Endothelial cell of umbilical vein (primary cell): ENCODE measurements around the gene FYN. TPM values are rescaled to one million over a fixed set of nuclear protein-coding genes. Genes with fewer than 3 reads are reported as not detected.

Source experiments
- BruUV-seq: library from RNA; stranded (reverse); fragments of 400-500 nt; replicated peaks from 2 replicates; lab custom pipeline; 2021; lab: Mats Ljungman, UMichigan
- CTCF ChIA-PET: fragments of 300-600, 350-600 bp; sonication (Branson Sonifier 250); formaldehyde crosslinking; loops from one replicate; lab custom pipeline; 2021; ENCODE audit warnings: antibody characterized with exemption, inconsistent platforms; lab: Charles Lee
- POLR2A ChIA-PET: fragments of 300-600, 350-600 bp; sonication (Branson Sonifier 250); formaldehyde crosslinking; loops from one replicate; lab custom pipeline; 2021; ENCODE audit warnings: antibody characterized with exemption, inconsistent platforms; lab: Charles Lee
- DNase-seq: peaks from one replicate; pipeline ENCODE4 v3.0.0-alpha.2; 2011; ENCODE audit warnings: low read depth, low spot score
- FAIRE-seq: peaks from 2 replicates; lab custom pipeline; 2011; peaks lifted over from hg19 to GRCh38; lab: Jason Lieb, UNC
- H2AFZ ChIP-seq: 2 replicates; pipeline ENCODE4 v1.6.0; 2012; ENCODE audit warnings: low read depth, low read length, control low read depth, inconsistent platforms
- H3K27ac ChIP-seq: 2 replicates; pipeline ENCODE4 v1.5.1; 2011; ENCODE audit warnings: low read depth, mild to moderate bottlenecking, control low read depth, low read length, moderate library complexity; ENCODE audit not compliant: insufficient read depth
- H3K27me3 ChIP-seq, 2 experiments: 2 replicates each; pipeline versions ENCODE4 v1.6.0 to v1.6.1; 2011; ENCODE audit warnings: low read length in 2 of 2, mixed read lengths in 1 of 2; ENCODE audit not compliant: control insufficient read depth in 2 of 2, insufficient read depth in 2 of 2
- H3K36me3 ChIP-seq, 2 experiments: 2 replicates in 1 of 2; 3 replicates in 1 of 2; pipeline ENCODE4 v1.5.1; 2011; ENCODE audit warnings: low read length in 2 of 2, mild to moderate bottlenecking in 1 of 2, moderate library complexity in 1 of 2; ENCODE audit not compliant: control insufficient read depth in 2 of 2, insufficient read depth in 2 of 2; ENCODE audit errors: extremely low read depth in 1 of 2
- H3K4me1 ChIP-seq: 3 replicates; pipeline ENCODE4 v1.5.1; 2011; ENCODE audit warnings: mild to moderate bottlenecking, low read length; ENCODE audit not compliant: control insufficient read depth, insufficient read depth; ENCODE audit errors: extremely low read depth
- H3K4me2 ChIP-seq: 2 replicates; pipeline ENCODE4 v1.6.1; 2011; ENCODE audit warnings: low read length, control low read depth, mixed read lengths; ENCODE audit not compliant: insufficient read depth
- H3K4me3 ChIP-seq, 3 experiments: fragments of 200-600 bp in 1 of 3; sonication (generic), shearing (Covaris generic) in 1 of 3; replicated peaks in 1 of 3; 2 replicates each; pipeline ENCODE4 v1.5.1; 2011 to 2016; ENCODE audit warnings: control low read depth in 3 of 3, low read length in 3 of 3, mild to moderate bottlenecking in 2 of 3, inconsistent platforms in 1 of 3, low read depth in 1 of 3, moderate library complexity in 1 of 3; ENCODE audit not compliant: insufficient read depth in 1 of 3
- H3K79me2 ChIP-seq: 2 replicates; pipeline ENCODE4 v1.6.0; 2012; ENCODE audit warnings: low read length, inconsistent platforms; ENCODE audit not compliant: control insufficient read depth, insufficient read depth
- H3K9ac ChIP-seq: replicated peaks from 2 replicates; pipeline ENCODE3; 2011; ENCODE audit warnings: low read length, control low read depth; ENCODE audit not compliant: insufficient read depth; ENCODE audit errors: extremely low read depth
- H3K9me1 ChIP-seq: replicated peaks from 3 replicates; pipeline ENCODE4 v1.6.0; 2011; ENCODE audit warnings: mild to moderate bottlenecking, low read length; ENCODE audit not compliant: control insufficient read depth, insufficient read depth; ENCODE audit errors: extremely low read depth
- H3K9me3 ChIP-seq: replicated peaks from 2 replicates; pipeline ENCODE4 v1.5.1; 2012; ENCODE audit warnings: low read length, inconsistent platforms; ENCODE audit not compliant: control insufficient read depth, insufficient read depth
- H4K20me1 ChIP-seq: replicated peaks from 2 replicates; pipeline ENCODE3; 2011; ENCODE audit warnings: mild to moderate bottlenecking, low read length; ENCODE audit not compliant: control insufficient read depth, insufficient read depth; ENCODE audit errors: extremely low read depth
- CTCF ChIP-seq, 2 donors: IDR thresholded peaks; 1 replicate in 1 of 2; 2 replicates in 1 of 2; pipeline ENCODE4 v1.5.1; 2011; ENCODE audit warnings: low read length in 2 of 2, mild to moderate bottlenecking in 2 of 2, moderate library complexity in 2 of 2, control low read depth in 1 of 2, inconsistent platforms in 1 of 2, low read depth in 1 of 2; ENCODE audit not compliant: insufficient read depth in 1 of 2; ENCODE audit errors: extremely low read depth in 1 of 2
- EZH2 ChIP-seq: IDR thresholded peaks from 2 replicates; pipeline ENCODE4 v1.6.1; 2012; ENCODE audit warnings: borderline replicate concordance, low read depth, mild to moderate bottlenecking, moderate library complexity, low read length, inconsistent platforms; ENCODE audit not compliant: severe bottlenecking
- FOS ChIP-seq: IDR thresholded peaks from 2 replicates; pipeline ENCODE4 v1.6.1; 2011; ENCODE audit warnings: mild to moderate bottlenecking, low read length, moderate library complexity, borderline replicate concordance; ENCODE audit not compliant: insufficient read depth
- GATA2 ChIP-seq: IDR thresholded peaks from 2 replicates; pipeline ENCODE4 v1.7.0; 2011; ENCODE audit warnings: low read depth, mild to moderate bottlenecking, moderate library complexity, mixed read lengths, low read length; ENCODE audit not compliant: insufficient read length, insufficient read depth
- JUN ChIP-seq: IDR thresholded peaks from 2 replicates; pipeline ENCODE4 v1.6.1; 2011; ENCODE audit warnings: borderline replicate concordance, low read depth; ENCODE audit not compliant: insufficient read length, insufficient read depth
- MAX ChIP-seq: IDR thresholded peaks from 2 replicates; pipeline ENCODE4 v1.6.1; 2011; ENCODE audit not compliant: insufficient read depth, insufficient read length
- MYC ChIP-seq: IDR thresholded peaks from one replicate; pipeline ENCODE4 v1.6.1; 2011; ENCODE audit warnings: mild to moderate bottlenecking, low read depth, low read length
- POLR2A ChIP-seq: IDR thresholded peaks from 2 replicates; pipeline ENCODE4 v1.6.1; 2012; ENCODE audit warnings: low read depth, mild to moderate bottlenecking, control low read depth, low read length
- POLR2AphosphoS5 ChIP-seq: IDR thresholded peaks from 2 replicates; pipeline ENCODE4 v1.6.1; 2012; ENCODE audit warnings: low read depth, mild to moderate bottlenecking, control low read depth, low read length, moderate library complexity; ENCODE audit not compliant: insufficient read depth
- dilution Hi-C: fragments of 300-500 bp; cut with MboI; formaldehyde crosslinking; loops from one replicate; pipeline ENCODE4 v1.15.0; 2019; ENCODE audit warnings: low sequenced_read_pairs; ENCODE audit not compliant: extremely low pct_ligation_motif_present
- intact Hi-C: fragments of 100-400 bp; cut with micrococcal nuclease; formaldehyde crosslinking; loops from one replicate; pipeline ENCODE4 v1.10.0; 2022
- polyA plus RNA-seq, 4 experiments: library from polyadenylated mRNA; depleted of rRNA in 3 of 4; stranded (reverse) in 3 of 4; unstranded in 1 of 4; fragments of >200 nt; gene quantifications; 2 replicates each; pipeline versions ENCODE4 v1.2.1 to v1.2.3, GENCODE V29; 2011 to 2012; ENCODE audit warnings: missing spikeins in 1 of 4
- total RNA-seq: library from RNA; stranded (reverse); gene quantifications from 2 replicates; pipeline ENCODE4 v1.2.3, GENCODE V29; 2021

Gene FYN
- total and polyA plus RNA-seq, 2 donors (not counting 3 experiments of a cell fraction or from before 2014, with no cell fraction given): 69.0 to 143 TPM

- no peaks in the 10 kb centered on the region for H3K9me3 ChIP-seq
- no peak overlapping the region for H3K27ac ChIP-seq
- no peak overlapping the region for H2AFZ ChIP-seq
- H3K36me3 ChIP-seq: no peaks in the 10 kb centered on the region
- H3K9me1 ChIP-seq: no peaks in the 10 kb centered on the region
- no TSS peak for BruUV-seq
- peaks cover 14% of the 10 kb centered on the region for H4K20me1 ChIP-seq
- ChIA-PET CTCF (interaction anchor here (1.1 to 1.6 kb wide), 2 partner anchors 18 to 23 kb away, joined by 3 read pairs; partner anchors contain the start of gene FYN), POLR2A (no interaction called here)
- H3K4me1 ChIP-seq: no peaks in the 10 kb centered on the region
- peaks cover 64% of the 10 kb centered on the region for H3K79me2 ChIP-seq
- intact Hi-C loops: no loop called here
- DNase-seq (no peak), FAIRE-seq (no peak)
- no peaks in the 10 kb centered on the region for H3K27me3 ChIP-seq
- dilution Hi-C loops: no loop called here
- no peak overlapping the region for H3K9ac ChIP-seq
- TF ChIP-seq JUN (no peak), GATA2 (no peak), EZH2 (no peak), POLR2AphosphoS5 (no peak), MYC (no peak), CTCF (IDR thresholded peaks at IDR 0.05; ENCODE audit: extremely low read depth in 1 of 2, insufficient read depth in 1 of 2, low read depth in 1 of 2, low read length in 2 of 2) (no peak), POLR2A (no peak), MAX (no peak), FOS (no peak)
- no peak overlapping the region for H3K4me2 ChIP-seq
- no peak overlapping the region for H3K4me3 ChIP-seq
These were observed 17.5 kb downstream of the FYN start for GRCh38 chr6:111855753-111856152.
